MM.1S (cell line): Measurements from ENCODE around the gene PPAN.

Experiments used
- DNase-seq: peaks from one replicate; pipeline ENCODE4 v3.0.0-alpha.2; 2015
- H2AFZ ChIP-seq: fragments of 300-600 bp; sonication (generic); 2 replicates; pipeline ENCODE4 v1.6.0; 2016; ENCODE audit warnings: antibody characterized with exemption, low read length
- H3F3A ChIP-seq: fragments of 300-600 bp; sonication (generic); 2 replicates; pipeline ENCODE4 v1.6.1; 2016; ENCODE audit warnings: mild to moderate bottlenecking, antibody characterized with exemption, low read length, moderate library complexity, mixed read lengths; ENCODE audit not compliant: insufficient read depth
- H3K27ac ChIP-seq: fragments of 300-600 bp; sonication (generic); 2 replicates; pipeline ENCODE4 v1.5.1; 2016; ENCODE audit warnings: mild to moderate bottlenecking, low read length
- H3K27me3 ChIP-seq: fragments of 300-600 bp; sonication (generic); replicated peaks from 2 replicates; pipeline ENCODE4 v1.6.0; 2016; ENCODE audit warnings: low read length; ENCODE audit not compliant: insufficient read depth
- H3K36me3 ChIP-seq: fragments of 300-600 bp; sonication (generic); replicated peaks from 2 replicates; pipeline ENCODE4 v1.6.1; 2016; ENCODE audit warnings: mild to moderate bottlenecking, low read length, mixed read lengths; ENCODE audit not compliant: insufficient read depth
- H3K4me1 ChIP-seq: fragments of 300-600 bp; sonication (generic); 2 replicates; pipeline ENCODE4 v1.6.1; 2016; ENCODE audit warnings: low read length, mixed read lengths
- H3K4me2 ChIP-seq: fragments of 300-600 bp; sonication (generic); 2 replicates; pipeline ENCODE4 v1.6.0; 2016; ENCODE audit warnings: low read depth, low read length
- H3K4me3 ChIP-seq: fragments of 300-600 bp; sonication (generic); 2 replicates; pipeline ENCODE4 v1.5.1; 2016; ENCODE audit warnings: low read length, mixed read lengths
- H3K79me2 ChIP-seq: fragments of 300-600 bp; sonication (generic); 2 replicates; pipeline ENCODE4 v1.6.1; 2016; ENCODE audit warnings: mixed run types, low read length, mixed read lengths
- H3K9ac ChIP-seq: fragments of 300-600 bp; sonication (generic); 2 replicates; pipeline ENCODE4 v1.6.1; 2016; ENCODE audit warnings: low read length, mixed read lengths
- H3K9me2 ChIP-seq: fragments of 300-600 bp; sonication (generic); replicated peaks from 2 replicates; pipeline ENCODE4 v1.6.1; 2016; ENCODE audit warnings: mild to moderate bottlenecking, low read length, mixed read lengths; ENCODE audit not compliant: insufficient read depth
- H3K9me3 ChIP-seq: fragments of 300-600 bp; sonication (generic); replicated peaks from 2 replicates; pipeline ENCODE4 v1.6.1; 2016; ENCODE audit warnings: mild to moderate bottlenecking, low read length, mixed read lengths; ENCODE audit not compliant: insufficient read depth
- H4K20me1 ChIP-seq: fragments of 300-600 bp; sonication (generic); 2 replicates; pipeline ENCODE4 v1.6.1; 2016; ENCODE audit warnings: mild to moderate bottlenecking, low read length, moderate library complexity, mixed read lengths; ENCODE audit not compliant: insufficient read depth
- CTCF ChIP-seq: fragments of 300-600 bp; sonication (generic); IDR thresholded peaks from 2 replicates; pipeline ENCODE4 v1.5.1; 2016; ENCODE audit warnings: antibody characterized with exemption, low read length, mixed read lengths
- EZH2 ChIP-seq: fragments of 300-600 bp; sonication (generic); optimal IDR thresholded peaks from 2 replicates; pipeline ENCODE3; 2017; ENCODE audit warnings: low read depth, mild to moderate bottlenecking, antibody characterized with exemption, low read length, mixed read lengths
- EZH2phosphoT487 ChIP-seq: fragments of 300-600 bp; sonication (generic); IDR thresholded peaks from 2 replicates; pipeline ENCODE4 v1.6.1; 2018; ENCODE audit warnings: antibody characterized with exemption, low read length

The PPAN gene

GRCh38 chr19:10133596-10133995 lies 27.4 kb downstream of the PPAN start:
- Histone ChIP-seq H3K4me3 (no peak overlapping the region), H2AFZ (no peak overlapping the region), H3K27ac (no peak overlapping the region), H3K4me2 (no peak overlapping the region), H3F3A (no peaks in the 10 kb centered on the region), H4K20me1 (no peaks in the 10 kb centered on the region), H3K36me3 (peaks cover 3% of the 10 kb centered on the region; the same call in 1 of the 2 replicates), H3K9ac (no peak overlapping the region), H3K4me1 (no peaks in the 10 kb centered on the region), H3K79me2 (no peaks in the 10 kb centered on the region; the same call in 1 of the 2 replicates), H3K9me2 (no peaks in the 10 kb centered on the region), H3K9me3 (no peaks in the 10 kb centered on the region), H3K27me3 (no peaks in the 10 kb centered on the region)
- TF ChIP-seq EZH2, result no peak
- TF ChIP-seq EZH2phosphoT487, result no peak
- no peak for DNase-seq

GRCh38 chr19:10134040-10134439 lies 27.9 kb downstream of the PPAN start:
- no peaks in the 10 kb centered on the region for H3K9me3 ChIP-seq
- DNase-seq, result no peak
- no peaks in the 10 kb centered on the region for H3K4me1 ChIP-seq
- no peak overlapping the region for H2AFZ ChIP-seq
- H3K79me2 ChIP-seq, result no peaks in the 10 kb centered on the region; the same call in 1 of the 2 replicates
- H3K4me3 ChIP-seq, result no peak overlapping the region
- no peaks in the 10 kb centered on the region for H3K9me2 ChIP-seq
- H4K20me1 ChIP-seq, result no peaks in the 10 kb centered on the region
- peaks cover 3% of the 10 kb centered on the region; the same call in 1 of the 2 replicates for H3K36me3 ChIP-seq
- no peak overlapping the region for H3K9ac ChIP-seq
- no peaks in the 10 kb centered on the region for H3F3A ChIP-seq
- H3K27ac ChIP-seq, result no peak overlapping the region
- no peaks in the 10 kb centered on the region for H3K27me3 ChIP-seq
- no peak for TF ChIP-seq EZH2
- no peak for TF ChIP-seq EZH2phosphoT487
- no peak for TF ChIP-seq CTCF
- H3K4me2 ChIP-seq, result no peak overlapping the region

- Histone ChIP-seq H3K36me3 (peaks cover 7% of the 10 kb centered on the region), H3K9me3 (no peaks in the 10 kb centered on the region), H3K9me2 (no peaks in the 10 kb centered on the region), H3K4me2 (no peak overlapping the region), H3F3A (no peaks in the 10 kb centered on the region), H3K4me1 (no peaks in the 10 kb centered on the region), H3K27ac (no peak overlapping the region), H2AFZ (no peak overlapping the region), H3K79me2 (no peaks in the 10 kb centered on the region; the same call in 1 of the 2 replicates), H3K4me3 (no peak overlapping the region), H4K20me1 (no peaks in the 10 kb centered on the region), H3K27me3 (no peaks in the 10 kb centered on the region), H3K9ac (no peak overlapping the region)
- DNase-seq, result no peak
- no peak for TF ChIP-seq CTCF
- no peak for TF ChIP-seq EZH2phosphoT487
- TF ChIP-seq EZH2, result no peak
Observed at GRCh38 chr19:10135551-10136334, 29.6 kb downstream of the PPAN start.

GRCh38 chr19:10136936-10137335 lies 30.8 kb downstream of the PPAN start:
- Histone ChIP-seq H3K27me3 (no peaks in the 10 kb centered on the region), H3K9me2 (no peaks in the 10 kb centered on the region), H3K9ac (no peak overlapping the region), H4K20me1 (no peaks in the 10 kb centered on the region), H3K4me3 (no peak overlapping the region), H3K9me3 (no peaks in the 10 kb centered on the region), H3K36me3 (peaks cover 9% of the 10 kb centered on the region), H2AFZ (no peak overlapping the region), H3K4me2 (no peak overlapping the region), H3K79me2 (peaks cover 7% of the 10 kb centered on the region), H3K27ac (no peak overlapping the region), H3K4me1 (no peaks in the 10 kb centered on the region), H3F3A (no peaks in the 10 kb centered on the region)
- no peak for TF ChIP-seq CTCF
- TF ChIP-seq EZH2, result no peak
- no peak for TF ChIP-seq EZH2phosphoT487
- no peak for DNase-seq
